ENCODE measurements around the gene FOXO6.

FOXO6 gene

GRCh38 chr1:41401899-41402298, 40.7 kb downstream of the FOXO6 start:
- TF ChIP-seq, protein P1, sequence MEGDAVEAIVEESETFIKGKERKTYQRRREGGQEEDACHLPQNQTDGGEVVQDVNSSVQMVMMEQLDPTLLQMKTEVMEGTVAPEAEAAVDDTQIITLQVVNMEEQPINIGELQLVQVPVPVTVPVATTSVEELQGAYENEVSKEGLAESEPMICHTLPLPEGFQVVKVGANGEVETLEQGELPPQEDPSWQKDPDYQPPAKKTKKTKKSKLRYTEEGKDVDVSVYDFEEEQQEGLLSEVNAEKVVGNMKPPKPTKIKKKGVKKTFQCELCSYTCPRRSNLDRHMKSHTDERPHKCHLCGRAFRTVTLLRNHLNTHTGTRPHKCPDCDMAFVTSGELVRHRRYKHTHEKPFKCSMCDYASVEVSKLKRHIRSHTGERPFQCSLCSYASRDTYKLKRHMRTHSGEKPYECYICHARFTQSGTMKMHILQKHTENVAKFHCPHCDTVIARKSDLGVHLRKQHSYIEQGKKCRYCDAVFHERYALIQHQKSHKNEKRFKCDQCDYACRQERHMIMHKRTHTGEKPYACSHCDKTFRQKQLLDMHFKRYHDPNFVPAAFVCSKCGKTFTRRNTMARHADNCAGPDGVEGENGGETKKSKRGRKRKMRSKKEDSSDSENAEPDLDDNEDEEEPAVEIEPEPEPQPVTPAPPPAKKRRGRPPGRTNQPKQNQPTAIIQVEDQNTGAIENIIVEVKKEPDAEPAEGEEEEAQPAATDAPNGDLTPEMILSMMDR (conservative IDR thresholded peaks at IDR 0.05; ENCODE audit: low read depth, low read length): no peak
- H3K4me3 ChIP-seq (ENCODE audit: low read length): no peak overlapping the region
- no peak for DNase-seq (ENCODE audit: low read depth)

DNA sequence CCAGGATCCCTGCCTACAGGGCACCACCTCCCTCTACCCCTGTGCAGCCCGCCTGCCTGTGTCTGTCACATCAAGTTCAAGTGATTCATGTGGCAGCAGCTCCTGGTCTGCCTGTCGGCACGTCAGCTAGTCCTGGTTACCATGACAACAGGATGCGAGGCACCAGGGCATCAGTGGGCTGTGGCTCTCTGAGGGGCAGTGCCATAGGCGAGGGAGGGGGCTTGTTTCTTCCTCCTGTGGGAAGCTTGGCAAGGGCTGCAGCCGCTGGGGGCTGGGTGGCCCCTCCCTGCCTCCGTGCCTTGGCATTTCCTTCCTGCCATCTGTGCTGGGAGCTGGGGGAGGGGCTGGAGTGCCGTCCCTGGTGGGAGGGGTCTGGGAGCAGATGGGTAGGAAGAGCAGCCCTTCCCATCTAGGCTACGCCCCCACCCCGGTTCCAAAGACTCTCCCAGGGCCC, 43.1 kb downstream of the FOXO6 start:
- TF ChIP-seq, protein P1 (conservative IDR thresholded peaks at IDR 0.05; ENCODE audit: low read depth, low read length): no peak
- no peak overlapping the region for H3K4me3 ChIP-seq (ENCODE audit: low read length)
- DNase-seq (ENCODE audit: low read depth): peak; percentile 37

GRCh38 chr1:41407664-41408252, 46.5 kb downstream of the FOXO6 start:
- TF ChIP-seq, protein P1 (conservative IDR thresholded peaks at IDR 0.05; ENCODE audit: low read depth, low read length): no peak
- no peak overlapping the region for H3K4me3 ChIP-seq (ENCODE audit: low read length)
- DNase-seq (ENCODE audit: low read depth): no peak

DNA sequence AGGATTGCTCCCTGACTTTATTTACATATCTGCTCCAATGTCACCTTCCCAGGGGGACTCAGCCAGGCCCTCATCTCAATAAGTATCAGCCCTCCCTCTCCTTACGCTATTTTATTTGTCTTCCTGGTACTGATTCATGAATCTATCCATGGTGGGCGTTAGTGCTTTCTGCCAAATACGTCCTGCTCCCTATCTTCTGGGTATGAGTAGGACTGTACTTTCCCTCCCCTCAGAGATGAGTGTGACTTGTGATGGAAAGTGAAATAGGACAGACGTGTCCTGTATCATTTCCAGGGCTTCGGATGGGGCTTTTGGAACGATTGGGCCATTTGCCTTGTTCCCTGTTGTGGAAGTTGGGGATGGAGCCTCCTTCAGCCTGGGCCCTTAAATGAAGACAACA, 47.5 kb downstream of the FOXO6 start:
- DNase-seq (ENCODE audit: low read depth): no peak
- TF ChIP-seq, protein P1 (conservative IDR thresholded peaks at IDR 0.05; ENCODE audit: low read depth, low read length): no peak
- H3K4me3 ChIP-seq (ENCODE audit: low read length): no peak overlapping the region

GRCh38 chr1:41409825-41410224, 48.6 kb downstream of the FOXO6 start:
- TF ChIP-seq, protein P1 (conservative IDR thresholded peaks at IDR 0.05; ENCODE audit: low read depth, low read length): no peak
- no peak overlapping the region for H3K4me3 ChIP-seq (ENCODE audit: low read length)
- no peak for DNase-seq (ENCODE audit: low read depth)

GRCh38 chr1:41410462-41410861, 49.2 kb downstream of the FOXO6 start:
- no peak for DNase-seq (ENCODE audit: low read depth)
- TF ChIP-seq, protein P1 (conservative IDR thresholded peaks at IDR 0.05; ENCODE audit: low read depth, low read length): no peak
- no peak overlapping the region for H3K4me3 ChIP-seq (ENCODE audit: low read length)

DNA sequence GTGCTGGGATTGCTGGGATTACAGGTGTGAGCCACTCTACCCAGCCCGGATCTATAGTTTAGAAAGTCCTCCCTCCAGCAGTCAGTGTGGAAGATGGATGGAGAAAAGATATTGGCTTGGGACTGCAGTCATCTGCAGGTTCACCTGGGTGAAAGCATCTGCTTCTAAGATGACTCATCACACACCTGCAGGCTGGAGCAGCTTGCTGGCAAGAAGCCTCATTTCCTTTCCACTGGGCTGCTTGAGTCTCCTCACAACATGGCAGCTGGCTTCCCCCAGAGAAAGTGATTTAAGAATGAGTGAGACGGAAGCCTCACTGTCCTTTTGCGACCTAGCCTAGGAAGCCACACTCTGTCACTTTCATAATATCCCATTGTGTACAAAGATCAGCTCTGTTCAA, 50.0 kb downstream of the FOXO6 start:
- H3K4me3 ChIP-seq (ENCODE audit: low read length): no peak overlapping the region
- TF ChIP-seq, protein P1 (conservative IDR thresholded peaks at IDR 0.05; ENCODE audit: low read depth, low read length): no peak
- DNase-seq (ENCODE audit: low read depth): no peak
